Measurements from ENCODE around the gene CSH2.

CSH2 gene

GRCh38 chr17:63833026-63833740 is 40.3 kb downstream of the CSH2 start:
- no peak for DNase-seq

GRCh38 chr17:63832455-63832854 is 41.0 kb downstream of the CSH2 start:
- no peak for DNase-seq

- no peak for DNase-seq
Measured at GRCh38 chr17:63832014-63832413, 41.5 kb downstream of the CSH2 start.

- no peak for DNase-seq
Measured at GRCh38 chr17:63831505-63831904, 42.0 kb downstream of the CSH2 start.

GRCh38 chr17:63830904-63831491 is 42.5 kb downstream of the CSH2 start:
- DNase-seq = no peak

- DNase-seq = no peak
Measured at GRCh38 chr17:63830278-63830677, 43.2 kb downstream of the CSH2 start.

- no peak for DNase-seq
Measured at GRCh38 chr17:63828936-63829335, 44.5 kb downstream of the CSH2 start.

- DNase-seq = no peak
Measured at GRCh38 chr17:63827801-63828221, 45.7 kb downstream of the CSH2 start.

GRCh38 chr17:63827002-63827800 is 46.3 kb downstream of the CSH2 start, which contains the start of the genes FTSJ3 and PSMC5:
TSS of gene FTSJ3 (minus strand) at chr17:63827663. CDS start at chr17:63826902, 761 bp downstream.
TSS of gene PSMC5 (plus strand) at chr17:63827431. CDS start at chr17:63827491, 60 bp downstream.
- peak; percentile 94 for DNase-seq

GRCh38 chr17:63826468-63827001 is 46.9 kb downstream of the CSH2 start:
- no peak for DNase-seq

- DNase-seq = no peak
Measured at GRCh38 chr17:63824362-63824761, 49.1 kb downstream of the CSH2 start.

GRCh38 chr17:63823659-63824331 is 49.7 kb downstream of the CSH2 start:
- no peak for DNase-seq

- DNase-seq = no peak
Measured at GRCh38 chr17:63822537-63822936, 50.9 kb downstream of the CSH2 start.
